Body of pancreas (tissue), 4 donors: Measurements from ENCODE around the gene NECTIN4.

Experiments
- CTCF ChIP-seq, 7 experiments: fragments of 450-650 bp in 4 of 7; fragments of 200-600 bp in 3 of 7; sonication (generic) in 3 of 7; IDR thresholded peaks; one replicate each; pipeline ENCODE4 v1.5.1; 2016 to 2019; ENCODE audit warnings: antibody characterized with exemption in 7 of 7
- POLR2A ChIP-seq, 3 donors: fragments of 450-650 bp; IDR thresholded peaks; one replicate each; pipeline ENCODE4 v1.6.1; 2016; ENCODE audit warnings: antibody characterized with exemption in 3 of 3, mild to moderate bottlenecking in 2 of 3

- TF ChIP-seq POLR2A (IDR thresholded peaks at IDR 0.05) = no peak
- TF ChIP-seq CTCF (IDR thresholded peaks at IDR 0.05) = no peak
Observed at GRCh38 chr1:161081519-161081918, 7.8 kb downstream of the NECTIN4 start.
